Activated CD4-positive, alpha-beta T cell treated with anti-CD3 and anti-CD28 coated beads for 1 hour (primary cell): Measurements from ENCODE around the gene MCM3.

Experiments
- DNase-seq: peaks from one replicate; pipeline ENCODE4 v3.0.0-alpha.2; 2020

MCM3 gene

GRCh38 chr6:52301326-52301725, 16.8 kb upstream of the MCM3 start:
- DNase-seq, result no peak

GRCh38 chr6:52300489-52300931, 16.0 kb upstream of the MCM3 start:
- no peak for DNase-seq

GRCh38 chr6:52299653-52300052, 15.1 kb upstream of the MCM3 start:
- no peak for DNase-seq

- DNase-seq, result no peak
Observed at GRCh38 chr6:52297433-52297832, 12.9 kb upstream of the MCM3 start.

GRCh38 chr6:52293067-52293466, 8.5 kb upstream of the MCM3 start:
- DNase-seq, result no peak

- DNase-seq, result no peak
Observed at GRCh38 chr6:52288841-52289240, 4.3 kb upstream of the MCM3 start.

GRCh38 chr6:52288216-52288615, 3.7 kb upstream of the MCM3 start:
- DNase-seq, result no peak

- DNase-seq, result no peak
Observed at GRCh38 chr6:52286798-52287432, 2.4 kb upstream of the MCM3 start.

- DNase-seq, result no peak
Observed at GRCh38 chr6:52285177-52286068, 881 bp upstream of the MCM3 start.

- DNase-seq, result no peak
Observed at GRCh38 chr6:52284131-52284459, 447 bp downstream of the MCM3 start.

- no peak for DNase-seq
Observed at GRCh38 chr6:52283111-52283510, 1.4 kb downstream of the MCM3 start.

- DNase-seq, result no peak
Observed at GRCh38 chr6:52276130-52276529, 8.4 kb downstream of the MCM3 start.

- DNase-seq, result no peak
Observed at GRCh38 chr6:52271852-52272460, 12.6 kb downstream of the MCM3 start.

GRCh38 chr6:52263709-52264540, 20.6 kb downstream of the MCM3 start:
- peak; percentile 53 for DNase-seq

- DNase-seq, result no peak
Observed at GRCh38 chr6:52262620-52263344, 21.8 kb downstream of the MCM3 start.

GRCh38 chr6:52261229-52261628, 23.3 kb downstream of the MCM3 start:
- no peak for DNase-seq

GRCh38 chr6:52260634-52261033, 23.9 kb downstream of the MCM3 start:
- DNase-seq, result no peak

GRCh38 chr6:52255434-52255833, 29.1 kb downstream of the MCM3 start:
- no peak for DNase-seq

GRCh38 chr6:52254731-52255378, 29.7 kb downstream of the MCM3 start:
- no peak for DNase-seq

GRCh38 chr6:52253494-52253893, 31.0 kb downstream of the MCM3 start:
- no peak for DNase-seq

- no peak for DNase-seq
Observed at GRCh38 chr6:52251113-52251512, 33.4 kb downstream of the MCM3 start.

- no peak for DNase-seq
Observed at GRCh38 chr6:52249078-52249477, 35.5 kb downstream of the MCM3 start.
